Epithelial cell of esophagus (primary cell): ENCODE measurements around the gene PTBP1.

Source experiments
- DNase-seq: peaks from one replicate; pipeline ENCODE4 v3.0.0; 2010; ENCODE audit warnings: low read depth
- H3K4me3 ChIP-seq: 2 replicates; pipeline ENCODE4 v1.5.1; 2011; ENCODE audit warnings: mild to moderate bottlenecking, low read length, control low read depth
- CTCF ChIP-seq: IDR thresholded peaks from 2 replicates; pipeline ENCODE4 v1.5.1; 2011; ENCODE audit warnings: low read depth, mild to moderate bottlenecking, low read length, control low read depth, inconsistent platforms; ENCODE audit not compliant: insufficient read depth; ENCODE audit errors: missing control alignments

The PTBP1 gene

GRCh38 chr19:855566-856120, 58.4 kb downstream of the PTBP1 start:
- H3K4me3 ChIP-seq = no peak overlapping the region
- DNase-seq = no peak
- no peak for TF ChIP-seq CTCF

- no peak for DNase-seq
- TF ChIP-seq CTCF = no peak
- H3K4me3 ChIP-seq = no peak overlapping the region
Measured at GRCh38 chr19:858284-858683, 61.0 kb downstream of the PTBP1 start.

- no peak within 1 kb of the TSS for H3K4me3 ChIP-seq
- no peak for DNase-seq
- no peak for TF ChIP-seq CTCF
Measured at GRCh38 chr19:858868-859843, 61.9 kb downstream of the PTBP1 start, which contains the start of gene CFD. TSS of gene CFD (plus strand) at chr19:859664. CDS start at chr19:859690, 26 bp downstream.

- H3K4me3 ChIP-seq = no peak overlapping the region
- DNase-seq = no peak
- TF ChIP-seq CTCF = no peak
Measured at GRCh38 chr19:861141-861755, 64.0 kb downstream of the PTBP1 start.
